Endothelial cell (in vitro differentiated cells): ENCODE measurements around the gene HMGCS1. TPM values are rescaled to one million over a fixed set of nuclear protein-coding genes. Genes with fewer than 3 reads are reported as not detected.
"Not testable (repeated sequence)": the region's sequence is repeated elsewhere in the genome, so short reads cannot be mapped to it uniquely, and the experiment has no call there.

Experiments used
- DNase-seq: peaks from one replicate; pipeline ENCODE4 v3.0.0; 2021; ENCODE audit warnings: low spot score
- H3K27ac Mint-ChIP-seq: one replicate; pipeline ENCODE4 v1.8.0; 2021; ENCODE audit warnings: mixed read lengths, inconsistent platforms; ENCODE audit not compliant: unreplicated experiment
- H3K27me3 Mint-ChIP-seq: one replicate; pipeline ENCODE4 v1.8.0; 2021; ENCODE audit warnings: mild to moderate bottlenecking, moderate library complexity, mixed read lengths, inconsistent platforms; ENCODE audit not compliant: unreplicated experiment
- H3K36me3 Mint-ChIP-seq: one replicate; pipeline ENCODE4 v1.8.0; 2021; ENCODE audit warnings: mild to moderate bottlenecking, low read depth, mixed read lengths, inconsistent platforms; ENCODE audit not compliant: unreplicated experiment
- H3K4me1 Mint-ChIP-seq: one replicate; pipeline ENCODE4 v1.8.0; 2021; ENCODE audit warnings: mild to moderate bottlenecking, mixed read lengths, inconsistent platforms; ENCODE audit not compliant: unreplicated experiment
- H3K4me3 Mint-ChIP-seq: one replicate; pipeline ENCODE4 v1.8.0; 2021; ENCODE audit warnings: mild to moderate bottlenecking, mixed read lengths, inconsistent platforms; ENCODE audit not compliant: unreplicated experiment
- H3K9me3 Mint-ChIP-seq: one replicate; pipeline ENCODE4 v1.8.0; 2021; ENCODE audit warnings: mixed read lengths, inconsistent platforms; ENCODE audit not compliant: unreplicated experiment
- total RNA-seq: library from RNA; stranded (reverse); fragmentation: NEBNext Ultra II Directional; extraction: Animal tissue kit (Norgen Biotek cat#: 25700); gene quantifications from one replicate; pipeline ENCODE4 v1.2.1, GENCODE V29; 2021; ENCODE audit not compliant: unreplicated experiment
- TF ChIP-seq, protein P1 (sequence below): fragments of 200-600 bp; sonication (generic); IDR thresholded peaks from one replicate; pipeline ENCODE4 v1.5.0; 2021; ENCODE audit warnings: antibody characterized with exemption; ENCODE audit not compliant: unreplicated experiment

Gene HMGCS1
- total RNA-seq, 1 donor from 2014 or later = 192 TPM

DNA sequence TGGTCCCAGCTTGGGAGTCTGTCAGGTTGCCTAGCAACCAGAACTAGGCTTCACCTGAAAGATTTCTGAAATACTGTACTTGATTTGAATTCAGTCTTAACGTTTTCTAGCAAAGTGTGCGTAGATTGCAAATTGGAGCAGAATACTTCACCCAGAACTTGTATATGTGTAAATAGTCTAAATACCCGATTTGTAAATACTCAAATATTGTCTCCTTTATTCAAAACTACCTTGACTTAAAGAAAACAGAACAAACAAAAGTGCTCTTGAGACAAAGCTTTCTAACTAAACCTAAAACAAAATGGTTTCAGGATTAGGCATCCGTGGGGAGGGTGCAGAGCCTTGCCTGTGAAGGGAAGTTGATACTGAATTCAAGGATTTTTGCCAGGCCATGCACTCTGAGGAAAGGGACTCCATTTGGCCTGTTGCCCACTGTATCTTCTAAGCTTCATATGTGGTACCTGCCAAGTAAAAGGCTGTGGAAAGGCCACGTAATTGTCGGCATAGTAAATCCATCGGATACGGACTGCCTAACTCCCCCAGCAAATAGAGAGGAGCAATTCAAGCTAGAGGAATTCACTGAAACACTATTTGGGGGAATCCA lies 744 bp upstream of the HMGCS1 start:
- DNase-seq = no peak
- Mint-ChIP-seq H3K4me3 (peak overlapping the region; percentile 100), H3K27me3 (peaks cover 12% of the 10 kb centered on the region), H3K36me3 (peaks cover 11% of the 10 kb centered on the region), H3K27ac (peak overlapping the region; percentile 98), H3K4me1 (peaks cover 38% of the 10 kb centered on the region), H3K9me3 (peaks cover 4% of the 10 kb centered on the region)
- TF ChIP-seq, protein P1, sequence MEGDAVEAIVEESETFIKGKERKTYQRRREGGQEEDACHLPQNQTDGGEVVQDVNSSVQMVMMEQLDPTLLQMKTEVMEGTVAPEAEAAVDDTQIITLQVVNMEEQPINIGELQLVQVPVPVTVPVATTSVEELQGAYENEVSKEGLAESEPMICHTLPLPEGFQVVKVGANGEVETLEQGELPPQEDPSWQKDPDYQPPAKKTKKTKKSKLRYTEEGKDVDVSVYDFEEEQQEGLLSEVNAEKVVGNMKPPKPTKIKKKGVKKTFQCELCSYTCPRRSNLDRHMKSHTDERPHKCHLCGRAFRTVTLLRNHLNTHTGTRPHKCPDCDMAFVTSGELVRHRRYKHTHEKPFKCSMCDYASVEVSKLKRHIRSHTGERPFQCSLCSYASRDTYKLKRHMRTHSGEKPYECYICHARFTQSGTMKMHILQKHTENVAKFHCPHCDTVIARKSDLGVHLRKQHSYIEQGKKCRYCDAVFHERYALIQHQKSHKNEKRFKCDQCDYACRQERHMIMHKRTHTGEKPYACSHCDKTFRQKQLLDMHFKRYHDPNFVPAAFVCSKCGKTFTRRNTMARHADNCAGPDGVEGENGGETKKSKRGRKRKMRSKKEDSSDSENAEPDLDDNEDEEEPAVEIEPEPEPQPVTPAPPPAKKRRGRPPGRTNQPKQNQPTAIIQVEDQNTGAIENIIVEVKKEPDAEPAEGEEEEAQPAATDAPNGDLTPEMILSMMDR = no peak

DNA sequence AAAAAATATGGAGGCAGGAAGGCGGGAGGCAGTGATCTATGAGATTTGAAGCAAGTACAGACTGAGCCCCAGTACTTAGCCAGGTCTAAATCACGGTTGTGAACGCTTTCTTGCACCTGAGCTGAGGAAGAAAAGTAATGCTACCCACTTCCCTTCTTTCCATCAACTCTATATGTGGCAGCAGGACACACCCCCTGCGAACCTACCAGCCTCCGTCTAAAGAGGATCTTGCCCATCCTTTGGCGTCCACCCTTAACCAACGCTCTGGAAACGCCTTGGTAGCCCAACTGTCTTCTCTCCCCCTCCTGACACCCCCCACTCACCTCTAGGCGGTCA lies 545 bp downstream of the HMGCS1 start:
- H3K4me3 Mint-ChIP-seq = peak overlapping the region; percentile 100
- H3K27ac Mint-ChIP-seq = peak overlapping the region; percentile 98
- TF ChIP-seq, protein P1 = no peak
- no peak for DNase-seq
- peaks cover 4% of the 10 kb centered on the region for H3K9me3 Mint-ChIP-seq
- peaks cover 44% of the 10 kb centered on the region for H3K4me1 Mint-ChIP-seq
- peaks cover 12% of the 10 kb centered on the region for H3K27me3 Mint-ChIP-seq
- H3K36me3 Mint-ChIP-seq = peaks cover 11% of the 10 kb centered on the region

DNA sequence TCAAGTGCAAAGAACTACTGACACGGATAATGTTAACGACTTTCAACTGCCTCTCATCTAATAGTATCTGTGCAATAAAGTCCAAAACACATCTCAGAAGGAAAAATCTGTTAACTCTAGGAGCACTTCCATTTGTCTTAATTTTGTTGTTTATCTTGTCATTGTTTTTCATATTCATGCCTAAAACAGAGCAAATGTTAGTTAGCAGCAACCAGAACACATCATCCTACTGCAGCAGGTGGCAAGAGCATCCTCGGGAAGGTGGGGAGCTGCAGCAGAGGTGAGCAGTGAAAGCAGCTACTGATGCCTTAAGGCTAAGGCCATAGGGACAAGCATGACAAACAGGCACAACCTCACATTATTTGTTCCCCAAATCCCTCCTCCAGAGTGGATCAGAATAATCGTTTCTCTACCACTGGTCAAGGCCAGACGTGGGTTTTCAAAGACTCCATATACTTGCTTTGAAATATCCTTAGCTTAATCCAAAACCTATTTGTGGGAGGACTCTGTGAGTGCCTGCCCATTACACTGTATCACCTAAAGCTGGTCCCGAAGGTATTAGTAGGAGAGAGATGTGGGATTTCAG lies 1.0 kb downstream of the HMGCS1 start:
- Mint-ChIP-seq H3K4me3 (peak overlapping the region; percentile 100), H3K27ac (peak overlapping the region; percentile 98), H3K27me3 (peaks cover 12% of the 10 kb centered on the region), H3K4me1 (peaks cover 46% of the 10 kb centered on the region), H3K36me3 (peaks cover 11% of the 10 kb centered on the region), H3K9me3 (peaks cover 4% of the 10 kb centered on the region)
- TF ChIP-seq, protein P1 = no peak
- no peak for DNase-seq

DNA sequence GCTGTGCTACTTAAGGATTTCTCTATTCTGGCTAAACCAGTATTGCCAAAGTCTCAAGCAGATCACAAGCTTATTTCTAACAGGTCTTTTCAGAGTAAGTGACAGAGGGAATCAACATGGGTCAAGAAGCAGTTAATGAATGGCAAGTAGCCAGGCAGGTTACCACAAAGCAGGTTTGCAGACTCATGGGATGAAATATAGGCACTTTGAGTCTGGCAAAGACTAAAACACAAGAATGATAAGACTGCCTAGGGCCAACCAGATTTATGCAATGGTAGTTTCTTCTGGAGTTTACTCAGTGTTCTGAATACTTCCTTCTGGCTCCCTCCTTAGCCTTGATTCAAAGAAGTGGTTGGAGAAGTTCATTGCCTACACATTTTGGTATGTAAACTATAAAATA lies 3.6 kb downstream of the HMGCS1 start:
- peaks cover 4% of the 10 kb centered on the region for H3K9me3 Mint-ChIP-seq
- H3K36me3 Mint-ChIP-seq = peaks cover 11% of the 10 kb centered on the region
- TF ChIP-seq, protein P1 = no peak
- peak overlapping the region; percentile 81 for H3K27ac Mint-ChIP-seq
- peaks cover 10% of the 10 kb centered on the region for H3K27me3 Mint-ChIP-seq
- H3K4me3 Mint-ChIP-seq = peak overlapping the region; percentile 37
- H3K4me1 Mint-ChIP-seq = peaks cover 54% of the 10 kb centered on the region
- no peak for DNase-seq

DNA sequence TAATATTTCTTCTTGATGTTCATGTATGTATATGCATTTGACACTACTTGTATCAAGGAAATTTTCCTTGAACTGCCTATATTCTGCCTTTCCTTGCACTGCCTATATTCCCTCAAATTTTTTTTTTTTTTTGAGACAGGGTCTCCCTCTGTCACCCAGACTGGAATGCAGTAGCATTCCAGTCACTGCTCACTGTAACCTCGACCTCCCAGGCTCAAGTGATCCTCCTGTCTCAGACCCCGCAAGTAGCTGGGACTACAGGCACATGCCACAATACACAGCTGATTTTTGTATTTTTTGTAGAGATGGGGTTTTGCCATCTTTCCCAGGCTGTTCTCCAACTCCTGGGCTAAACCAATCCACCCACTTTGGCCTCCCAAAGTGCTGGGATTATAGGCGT lies 4.1 kb downstream of the HMGCS1 start:
- Mint-ChIP-seq H3K27me3 (peaks cover 10% of the 10 kb centered on the region), H3K27ac (peak overlapping the region; percentile 81), H3K36me3 (peaks cover 11% of the 10 kb centered on the region), H3K9me3 (peaks cover 4% of the 10 kb centered on the region), H3K4me1 (peaks cover 55% of the 10 kb centered on the region), H3K4me3 (peak overlapping the region; percentile 37)
- TF ChIP-seq, protein P1 = no peak
- no peak for DNase-seq

DNA sequence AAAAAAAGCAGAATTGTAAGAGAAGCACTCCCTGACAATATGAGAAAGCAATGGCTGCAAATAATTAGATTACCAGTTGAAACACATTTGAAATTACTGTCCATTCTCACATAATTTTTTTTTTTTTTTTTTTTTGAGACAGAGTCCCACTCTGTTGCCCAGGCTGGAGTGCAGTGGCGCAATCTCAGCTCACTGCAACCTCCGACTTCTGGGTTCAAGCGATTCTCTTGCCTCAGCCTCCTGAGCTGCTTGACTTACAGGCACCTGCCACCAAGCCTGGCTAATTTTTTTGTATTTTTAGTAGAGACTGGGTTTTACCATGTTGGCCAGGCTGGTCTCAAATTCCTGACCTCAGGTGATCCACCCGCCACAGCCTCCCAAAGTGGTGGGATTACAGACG lies 6.3 kb downstream of the HMGCS1 start:
- not testable (repeated sequence) for H3K27ac Mint-ChIP-seq
- peaks cover 59% of the 10 kb centered on the region for H3K4me1 Mint-ChIP-seq

More for the DNA sequence above, 6.3 kb downstream of the HMGCS1 start:
- H3K36me3 Mint-ChIP-seq, H3K9me3 Mint-ChIP-seq, DNase-seq, H3K27me3 Mint-ChIP-seq, H3K4me3 Mint-ChIP-seq: not testable (repeated sequence)
